Glutamatergic neuron (in vitro differentiated cells): ENCODE data around the gene UCK1. TPM values are rescaled to one million over a fixed set of nuclear protein-coding genes. Genes with fewer than 3 reads are reported as not detected.
"Not testable (repeated sequence)": the region's sequence is repeated elsewhere in the genome, so short reads cannot be mapped to it uniquely, and the experiment has no call there.

ENCODE experiments used
- DNase-seq: peaks from one replicate; pipeline ENCODE4 v3.0.0; 2022
- H3K27ac Mint-ChIP-seq: one replicate; pipeline ENCODE4 v1.8.0; 2020; ENCODE audit warnings: mild to moderate bottlenecking, mixed read lengths, inconsistent platforms; ENCODE audit not compliant: unreplicated experiment
- H3K27me3 Mint-ChIP-seq: one replicate; pipeline ENCODE4 v1.8.0; 2020; ENCODE audit warnings: mild to moderate bottlenecking, moderate library complexity, mixed read lengths, inconsistent platforms; ENCODE audit not compliant: unreplicated experiment
- H3K36me3 Mint-ChIP-seq: one replicate; pipeline ENCODE4 v1.8.0; 2020; ENCODE audit warnings: mild to moderate bottlenecking, mixed read lengths, inconsistent platforms; ENCODE audit not compliant: unreplicated experiment
- H3K4me1 Mint-ChIP-seq: one replicate; pipeline ENCODE4 v1.8.0; 2020; ENCODE audit warnings: mild to moderate bottlenecking, low read depth, mixed read lengths, inconsistent platforms; ENCODE audit not compliant: unreplicated experiment
- H3K4me3 Mint-ChIP-seq: one replicate; pipeline ENCODE4 v1.8.0; 2020; ENCODE audit warnings: mild to moderate bottlenecking, mixed read lengths, inconsistent platforms; ENCODE audit not compliant: unreplicated experiment
- H3K9me3 Mint-ChIP-seq: one replicate; pipeline ENCODE4 v1.8.0; 2020; ENCODE audit warnings: mild to moderate bottlenecking, moderate library complexity, mixed read lengths, inconsistent platforms; ENCODE audit not compliant: unreplicated experiment
- total RNA-seq: library from RNA; stranded (reverse); fragmentation: NEBNext Ultra II Directional; extraction: Animal tissue kit (Norgen Biotek cat#: 25700); gene quantifications from one replicate; pipeline ENCODE4 v1.2.1, GENCODE V29; 2021; ENCODE audit not compliant: unreplicated experiment
- TF ChIP-seq, protein P1 (sequence below): fragments of 200-600 bp; sonication (generic); IDR thresholded peaks from one replicate; pipeline ENCODE4 v1.5.0; 2021; ENCODE audit not compliant: partially characterized antibody, unreplicated experiment

Gene UCK1
- total RNA-seq, 1 donor from 2014 or later: 24.8 TPM

DNA sequence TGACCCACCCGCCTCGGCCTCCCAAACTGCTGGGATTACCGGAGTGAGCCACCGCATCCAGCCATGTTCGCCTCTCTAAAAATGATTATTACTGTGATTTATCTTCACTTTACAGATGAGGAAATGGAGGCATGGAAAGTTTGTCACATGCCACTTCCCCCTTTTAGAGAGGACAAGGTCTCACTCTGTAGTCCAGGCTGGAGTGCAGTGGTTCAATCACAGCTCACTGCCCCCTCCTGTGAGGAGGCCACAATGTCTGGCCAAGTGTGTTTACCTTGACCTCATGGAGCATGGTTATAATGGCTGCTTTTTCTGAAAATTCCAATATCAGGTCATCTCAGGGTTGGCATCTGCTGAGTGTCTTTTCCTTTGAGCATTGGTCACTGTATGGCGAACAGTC is 21.0 kb upstream of the UCK1 start:
- TF ChIP-seq, protein P1, sequence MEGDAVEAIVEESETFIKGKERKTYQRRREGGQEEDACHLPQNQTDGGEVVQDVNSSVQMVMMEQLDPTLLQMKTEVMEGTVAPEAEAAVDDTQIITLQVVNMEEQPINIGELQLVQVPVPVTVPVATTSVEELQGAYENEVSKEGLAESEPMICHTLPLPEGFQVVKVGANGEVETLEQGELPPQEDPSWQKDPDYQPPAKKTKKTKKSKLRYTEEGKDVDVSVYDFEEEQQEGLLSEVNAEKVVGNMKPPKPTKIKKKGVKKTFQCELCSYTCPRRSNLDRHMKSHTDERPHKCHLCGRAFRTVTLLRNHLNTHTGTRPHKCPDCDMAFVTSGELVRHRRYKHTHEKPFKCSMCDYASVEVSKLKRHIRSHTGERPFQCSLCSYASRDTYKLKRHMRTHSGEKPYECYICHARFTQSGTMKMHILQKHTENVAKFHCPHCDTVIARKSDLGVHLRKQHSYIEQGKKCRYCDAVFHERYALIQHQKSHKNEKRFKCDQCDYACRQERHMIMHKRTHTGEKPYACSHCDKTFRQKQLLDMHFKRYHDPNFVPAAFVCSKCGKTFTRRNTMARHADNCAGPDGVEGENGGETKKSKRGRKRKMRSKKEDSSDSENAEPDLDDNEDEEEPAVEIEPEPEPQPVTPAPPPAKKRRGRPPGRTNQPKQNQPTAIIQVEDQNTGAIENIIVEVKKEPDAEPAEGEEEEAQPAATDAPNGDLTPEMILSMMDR: no peak
- Mint-ChIP-seq H3K9me3 (peaks cover 23% of the 10 kb centered on the region), H3K4me1 (no peaks in the 10 kb centered on the region), H3K27ac (no peak overlapping the region), H3K4me3 (no peak overlapping the region), H3K27me3 (peaks cover 34% of the 10 kb centered on the region), H3K36me3 (peaks cover 45% of the 10 kb centered on the region)
- DNase-seq: no peak

DNA sequence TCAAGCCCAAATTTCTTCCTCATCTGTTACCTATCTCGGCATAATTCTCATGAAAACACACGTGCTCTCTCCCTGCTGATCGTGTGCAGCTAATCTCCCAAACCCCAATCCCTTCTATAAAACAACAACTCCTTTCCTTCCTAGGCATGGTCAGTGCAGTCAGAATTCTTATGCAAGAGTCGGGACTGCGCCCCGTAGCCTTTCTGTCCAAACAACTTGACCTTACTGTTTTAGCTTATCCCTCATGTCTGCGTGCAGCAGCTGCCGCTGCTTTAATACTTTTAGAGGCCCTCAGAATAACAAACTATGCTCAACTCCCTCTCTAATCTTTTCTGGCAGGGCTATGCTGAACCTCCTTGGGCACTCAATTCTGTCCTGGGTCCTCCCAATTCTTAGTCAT is 19.4 kb upstream of the UCK1 start:
- peaks cover 35% of the 10 kb centered on the region for H3K36me3 Mint-ChIP-seq
- not testable (repeated sequence) for H3K27ac Mint-ChIP-seq, DNase-seq, H3K4me3 Mint-ChIP-seq, H3K4me1 Mint-ChIP-seq
- peaks cover 23% of the 10 kb centered on the region for H3K9me3 Mint-ChIP-seq
- H3K27me3 Mint-ChIP-seq: peaks cover 27% of the 10 kb centered on the region

DNA sequence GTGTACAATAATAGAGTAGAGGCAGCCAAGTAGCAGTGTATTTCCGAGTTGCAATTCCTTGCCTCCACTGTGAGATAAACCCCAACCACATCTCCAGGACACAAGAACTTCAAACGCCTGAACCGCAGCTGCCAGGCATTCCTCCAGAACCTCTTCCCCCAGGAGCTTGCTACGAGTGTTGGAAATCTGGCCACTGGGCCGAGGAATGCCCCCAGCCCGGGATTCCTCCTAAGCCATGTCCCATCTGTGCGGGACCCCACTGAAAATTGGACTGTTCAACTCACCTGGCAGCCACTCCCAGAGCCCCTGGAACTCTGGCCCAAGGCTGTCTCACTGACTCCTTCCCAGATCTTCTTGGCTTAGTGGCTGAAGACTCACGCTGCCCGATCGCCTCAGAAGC is 18.1 kb upstream of the UCK1 start:
- not testable (repeated sequence) for H3K27ac Mint-ChIP-seq, H3K4me3 Mint-ChIP-seq, DNase-seq, H3K4me1 Mint-ChIP-seq
- H3K36me3 Mint-ChIP-seq: peaks cover 40% of the 10 kb centered on the region
- peaks cover 31% of the 10 kb centered on the region for H3K27me3 Mint-ChIP-seq
- peaks cover 27% of the 10 kb centered on the region for H3K9me3 Mint-ChIP-seq

DNA sequence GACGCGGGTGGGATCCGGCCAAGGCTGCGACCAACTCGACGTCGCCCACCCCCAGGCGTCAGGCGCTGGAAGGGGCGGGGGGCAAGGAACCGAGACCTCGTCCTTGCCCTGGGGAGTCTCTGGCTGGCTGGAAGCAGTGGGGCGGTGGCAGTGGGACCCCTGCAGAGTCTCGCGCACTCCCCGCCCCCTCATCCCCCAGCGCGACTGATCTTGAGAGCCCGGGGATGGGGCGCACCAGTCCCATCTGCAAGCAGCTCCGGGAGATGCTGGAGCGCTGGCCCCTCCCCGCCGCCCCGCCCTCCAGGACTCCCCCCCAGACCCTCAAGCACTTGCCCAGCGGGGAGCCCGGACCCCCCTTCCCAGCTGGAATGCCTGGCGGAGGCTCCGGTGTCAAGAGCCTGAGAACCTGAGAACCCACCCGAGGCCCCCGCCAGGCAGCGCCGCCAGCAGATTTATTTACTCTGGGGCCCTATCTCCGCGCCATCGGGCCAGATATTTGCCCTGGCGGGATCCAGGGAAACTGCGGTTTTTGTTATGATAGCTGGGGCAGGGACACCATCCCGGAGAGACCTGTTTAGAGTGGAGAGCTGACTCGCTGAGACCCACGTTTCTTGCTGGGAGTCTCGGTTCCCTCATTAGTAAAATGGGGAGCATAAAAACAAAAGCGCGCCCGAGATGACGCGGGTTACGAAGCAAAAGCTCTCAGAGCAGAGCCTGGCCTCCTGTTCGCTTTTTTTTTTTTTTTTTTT is 15.4 kb upstream of the UCK1 start:
- Mint-ChIP-seq H3K27me3 (peaks cover 28% of the 10 kb centered on the region), H3K36me3 (peaks cover 56% of the 10 kb centered on the region), H3K9me3 (peaks cover 27% of the 10 kb centered on the region), H3K4me1 (peaks cover 1% of the 10 kb centered on the region), H3K4me3 (peak overlapping the region; percentile 77), H3K27ac (no peak overlapping the region)
- DNase-seq: peak; percentile 48
- TF ChIP-seq, protein P1: no peak

DNA sequence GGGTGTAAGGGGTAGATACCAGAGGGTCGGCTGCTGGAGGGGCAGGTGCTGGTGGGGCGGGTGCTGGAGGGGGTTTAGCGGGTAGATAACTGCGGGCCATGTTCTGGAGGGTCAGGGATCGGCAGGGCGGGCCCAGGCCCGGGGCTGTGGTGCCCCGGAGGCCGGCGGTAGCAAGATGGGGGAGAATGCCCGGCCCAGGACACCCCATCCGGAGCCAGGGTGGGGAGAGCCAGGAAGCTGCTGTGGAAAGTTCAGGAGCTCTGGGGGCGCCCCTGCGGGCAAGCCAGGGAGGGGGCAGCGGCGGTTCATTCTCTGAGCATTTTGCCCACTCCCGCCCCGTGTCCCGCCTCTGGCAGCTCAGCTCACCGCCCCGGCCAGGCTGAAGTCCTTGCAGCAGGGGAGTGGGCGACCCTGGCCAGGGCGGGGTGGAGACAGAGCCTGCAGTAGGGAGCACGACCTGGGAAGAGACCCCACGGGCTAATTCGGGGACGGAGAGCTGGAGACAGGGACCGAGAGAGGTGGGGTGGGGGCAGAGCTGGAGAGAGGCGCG is 14.8 kb upstream of the UCK1 start:
- Mint-ChIP-seq H3K4me3 (peak overlapping the region; percentile 57), H3K27me3 (peaks cover 26% of the 10 kb centered on the region), H3K4me1 (peaks cover 1% of the 10 kb centered on the region), H3K36me3 (peaks cover 56% of the 10 kb centered on the region), H3K27ac (no peak overlapping the region), H3K9me3 (peaks cover 25% of the 10 kb centered on the region)
- TF ChIP-seq, protein P1: no peak
- DNase-seq: peak; percentile 41
